HG03521 (cell line): Measurements from ENCODE around the gene IQCK.
"Not testable (repeated sequence)": the region's sequence is repeated elsewhere in the genome, so short reads cannot be mapped to it uniquely, and the experiment has no call there.

ENCODE experiments used
- ATAC-seq: cut with Tn5 transposase; IDR thresholded peaks from one replicate; pipeline ENCODE4 v1.9.1; 2021; ENCODE audit warnings: mild to moderate bottlenecking, moderate library complexity; ENCODE audit not compliant: unreplicated experiment

IQCK gene

GRCh38 chr16:19785081-19785480 lies 67.0 kb downstream of the IQCK start:
- ATAC-seq: no peak

- ATAC-seq: no peak
These were observed 67.5 kb downstream of the IQCK start for GRCh38 chr16:19785512-19786130.

- ATAC-seq: not testable (repeated sequence)
These were observed 83.3 kb downstream of the IQCK start for GRCh38 chr16:19801369-19801768.

GRCh38 chr16:19801824-19802223 lies 83.8 kb downstream of the IQCK start:
- not testable (repeated sequence) for ATAC-seq

- ATAC-seq: no peak
These were observed 84.5 kb downstream of the IQCK start for GRCh38 chr16:19802612-19803011.

- no peak for ATAC-seq
These were observed 86.7 kb downstream of the IQCK start for GRCh38 chr16:19804538-19805323.

GRCh38 chr16:19805459-19806162 lies 87.5 kb downstream of the IQCK start:
- ATAC-seq: no peak

GRCh38 chr16:19808061-19808641 lies 90.1 kb downstream of the IQCK start:
- no peak for ATAC-seq

GRCh38 chr16:19809121-19809635 lies 91.1 kb downstream of the IQCK start:
- no peak for ATAC-seq

- ATAC-seq: no peak
These were observed 91.6 kb downstream of the IQCK start for GRCh38 chr16:19809693-19810092.

GRCh38 chr16:19810817-19811731 lies 93.0 kb downstream of the IQCK start:
- no peak for ATAC-seq

GRCh38 chr16:19812986-19813385 lies 94.9 kb downstream of the IQCK start:
- ATAC-seq: no peak

GRCh38 chr16:19815418-19815817 lies 97.3 kb downstream of the IQCK start:
- no peak for ATAC-seq

- ATAC-seq: no peak
These were observed 99.1 kb downstream of the IQCK start for GRCh38 chr16:19817122-19817521.

- ATAC-seq: no peak
These were observed 99.8 kb downstream of the IQCK start for GRCh38 chr16:19817875-19818274.

GRCh38 chr16:19822533-19822932 lies 104.5 kb downstream of the IQCK start:
- ATAC-seq: no peak

GRCh38 chr16:19823322-19823721 lies 105.3 kb downstream of the IQCK start:
- ATAC-seq: no peak

- ATAC-seq: no peak
These were observed 106.1 kb downstream of the IQCK start for GRCh38 chr16:19824216-19824615.

GRCh38 chr16:19829844-19830692 lies 112.0 kb downstream of the IQCK start:
- no peak for ATAC-seq
